Pancreas (tissue), 10 donors: Measurements from ENCODE around the gene ALG12. TPM values are rescaled to one million over a fixed set of nuclear protein-coding genes. Genes with fewer than 3 reads are reported as not detected.
A peak's percentile ranks its signal among the peaks of the same experiment; 100 is the strongest.

Source experiments
- ATAC-seq, 4 donors: fragments of 200-7000 bp; cut with Tn5 transposase; one replicate each; pipeline versions ENCODE4 v1.8.0 to v1.9.1; 2020; ENCODE audit warnings: mild to moderate bottlenecking in 4 of 4, moderate library complexity in 4 of 4
- DNase-seq, 6 donors: peaks; one replicate each; pipeline ENCODE4 v3.0.0-alpha.2; 2020
- FAIRE-seq: peaks from 2 replicates; lab custom pipeline; 2012; peaks lifted over from hg19 to GRCh38; lab: Jason Lieb, UNC
- H3K27ac ChIP-seq, 4 donors: fragments of 200-600 bp; sonication (generic); 1 replicate in 3 of 4; 2 replicates in 1 of 4; pipeline versions ENCODE4 v1.5.0 to v1.8.0; 2020
- H3K27me3 ChIP-seq, 4 donors: fragments of 200-600 bp; one replicate each; pipeline ENCODE4 v1.8.0; 2021
- H3K36me3 ChIP-seq, 3 donors: fragments of 200-600 bp; sonication (generic) in 1 of 3; one replicate each; pipeline versions ENCODE4 v1.5.0 to v1.8.0; 2020 to 2021
- H3K4me1 ChIP-seq, 3 donors: fragments of 200-600 bp; one replicate each; pipeline ENCODE4 v1.8.0; 2021
- H3K4me3 ChIP-seq, 4 donors: fragments of 200-600 bp; sonication (generic) in 2 of 4; one replicate each; pipeline versions ENCODE4 v1.5.0 to v1.8.0; 2020 to 2021
- H3K9me3 ChIP-seq, 4 donors: fragments of 200-600 bp; one replicate each; pipeline ENCODE4 v1.8.0; 2021
- CTCF ChIP-seq, 4 donors: fragments of 200-600 bp; sonication (generic) in 3 of 4; IDR thresholded peaks; one replicate each; pipeline versions ENCODE4 v1.5.0 to v1.8.0; 2021; ENCODE audit warnings: antibody characterized with exemption in 4 of 4
- WGBS, 2 donors: extraction: QIAGEN DNeasy Blood & Tissue Kit; methylation state at CpG; one replicate each; pipeline ENCODE4 v1.1.7; 2013; 5-methylcytosine and 5-hydroxymethylcytosine counted together
- intact Hi-C, 3 donors: fragments of 100-400 bp; cut with DNase I; formaldehyde crosslinking; loops; one replicate each; pipeline versions ENCODE4 v1.11.1 to v1.14.2; 2022
- polyA plus RNA-seq, 2 donors: library from polyadenylated mRNA; stranded (reverse); fragments of 200-250 nt; gene quantifications; one replicate each; pipeline ENCODE4 v1.2.3, GENCODE V29; 2013
- total RNA-seq, 6 donors: library from RNA; stranded (reverse); fragmentation: NEBNext Ultra II Directional in 4 of 6; extraction: Animal tissue kit (Norgen Biotek cat#: 25700) in 4 of 6; gene quantifications; one replicate each; pipeline versions ENCODE4 v1.2.1 to v1.2.4, GENCODE V29; 2021 to 2023
- donor health status: healthy with polysubstance abuse.
- donor health status: DM: no; HTN: no; CAD: no; lungs with moderate emphysema.
- donor health status: DM: no; HTN: no; CAD: no.
- donor health status: control.
- donor health status: control.
- donor health status: Bipolar disorder and iron deficiency.
- donor health status: DM: yes; HTN: yes; CAD: no.
- donor health status: DM: no; HTN: no; CAD: no.
- donor health status: DM: no; HTN: no; CAD: no.
- donor health status: DM: yes; HTN: yes; CAD: no.

Gene ALG12
- total and polyA plus RNA-seq, 8 donors, result 7.1 to 13.1 (median 10.8) TPM

GRCh38 chr22:49933236-49934159, 15.3 kb upstream of the ALG12 start:
- WGBS, 2 donors, result 79 to 81% methylated on average over 27 of the region's 27 CpGs
- DNase-seq, result peak in 5 of 6 donors; percentile 26 to 78 (median 59)
- peak overlapping the region in 1 of 4 donors; percentile 48 for H3K4me3 ChIP-seq
- TF ChIP-seq CTCF (IDR thresholded peaks at IDR 0.05), result no peak
- H3K27me3 ChIP-seq, result no peaks in the 10 kb centered on the region
- H3K9me3 ChIP-seq, result no peaks in the 10 kb centered on the region
- intact Hi-C loops, result loop anchor here in 1 of 3 donors (5.0 kb wide), 1 partner anchor 59 kb away; no protein-coding TSS in a partner anchor
- peaks cover 14 to 23% (median 19%) of the 10 kb centered on the region in 3 donors for H3K4me1 ChIP-seq
- no peak for ATAC-seq
- H3K36me3 ChIP-seq, result no peaks in the 10 kb centered on the region
- no peak for FAIRE-seq
- H3K27ac ChIP-seq, result peak overlapping the region; percentile 64 to 95 (median 86)

- ATAC-seq (peak; percentile 58 to 77 (median 74)), FAIRE-seq (no peak), DNase-seq (peak; percentile 68 to 87 (median 79))
- H3K36me3 ChIP-seq, result peaks cover 0 to 1% (median 0%) of the 10 kb centered on the region in 3 donors
- peak in 3 of 4 donors; percentile 40 to 58 (median 54) for TF ChIP-seq CTCF (IDR thresholded peaks at IDR 0.05)
- 44 to 61% methylated on average over 14 of the region's 14 CpGs for WGBS, 2 donors
- H3K27me3 ChIP-seq, result no peaks in the 10 kb centered on the region
- H3K4me3 ChIP-seq, result no peak overlapping the region
- H3K4me1 ChIP-seq, result peaks cover 13 to 15% (median 14%) of the 10 kb centered on the region in 3 donors
- H3K27ac ChIP-seq, result peak overlapping the region in 2 of 4 donors; percentile 30 to 45
- no peaks in the 10 kb centered on the region for H3K9me3 ChIP-seq
- intact Hi-C loops, result loop anchor here in 1 of 3 donors (5.0 kb wide), 1 partner anchor 61 kb away; no protein-coding TSS in a partner anchor
Measured at GRCh38 chr22:49930596-49931412, 12.6 kb upstream of the ALG12 start.

GRCh38 chr22:49929994-49930575, 11.8 kb upstream of the ALG12 start:
- Histone ChIP-seq H3K27me3 (no peaks in the 10 kb centered on the region), H3K4me1 (peaks cover 13 to 15% (median 14%) of the 10 kb centered on the region in 3 donors), H3K27ac (no peak overlapping the region), H3K9me3 (no peaks in the 10 kb centered on the region), H3K4me3 (no peak overlapping the region), H3K36me3 (peaks cover 0 to 9% (median 0%) of the 10 kb centered on the region in 3 donors)
- 66 to 72% methylated on average over 21 of the region's 21 CpGs for WGBS, 2 donors
- no peak for ATAC-seq
- peak; percentile 38 to 89 (median 64) for DNase-seq
- no peak for FAIRE-seq
- intact Hi-C loops, result loop anchor here (2.0 to 10.0 kb wide), 3 partner anchors 62 to 105 kb away; no protein-coding TSS in a partner anchor
- TF ChIP-seq CTCF (IDR thresholded peaks at IDR 0.05), result no peak

GRCh38 chr22:49929211-49929979, 11.2 kb upstream of the ALG12 start:
- Histone ChIP-seq H3K36me3 (peaks cover 0 to 9% (median 0%) of the 10 kb centered on the region in 3 donors), H3K27ac (no peak overlapping the region), H3K9me3 (no peaks in the 10 kb centered on the region), H3K27me3 (no peaks in the 10 kb centered on the region), H3K4me1 (peaks cover 6 to 8% (median 7%) of the 10 kb centered on the region in 3 donors), H3K4me3 (no peak overlapping the region)
- DNase-seq (peak; percentile 47 to 96 (median 82)), ATAC-seq (peak; percentile 61 to 78 (median 65)), FAIRE-seq (no peak)
- peak; percentile 74 to 92 (median 82) for TF ChIP-seq CTCF (IDR thresholded peaks at IDR 0.05)
- WGBS, 2 donors, result 4 to 7% methylated on average over 33 to 75 of the region's 75 CpGs
- intact Hi-C loops, result loop anchor here (2.0 to 10.0 kb wide), 2 partner anchors 101 to 105 kb away; no protein-coding TSS in a partner anchor
